IMR-90 (cell line): ENCODE measurements around the gene TERB1.

Source experiments
- BHLHE40 ChIP-seq: fragments of 150-350 bp; IDR thresholded peaks from 2 replicates; pipeline ENCODE4 v1.6.1; 2016; ENCODE audit warnings: mild to moderate bottlenecking, low read depth, low read length
- CEBPB ChIP-seq: IDR thresholded peaks from 2 replicates; pipeline ENCODE4 v1.6.1; 2012; ENCODE audit warnings: low read depth, low read length, improper control_type of control experiment
- CTCF ChIP-seq: conservative IDR thresholded peaks from 2 replicates; pipeline ENCODE4 v1.5.1; 2012; ENCODE audit warnings: mild to moderate bottlenecking, low read depth, low read length, improper control_type of control experiment
- ELK1 ChIP-seq: fragments of 150-350 bp; IDR thresholded peaks from 2 replicates; pipeline ENCODE4 v1.6.1; 2016; ENCODE audit warnings: low read depth, mild to moderate bottlenecking, low read length, moderate library complexity, borderline replicate concordance
- MAFK ChIP-seq: IDR thresholded peaks from 2 replicates; pipeline ENCODE4 v1.6.1; 2012; ENCODE audit warnings: low read depth, low read length, improper control_type of control experiment
- MXI1 ChIP-seq: IDR thresholded peaks from 2 replicates; pipeline ENCODE4 v1.6.1; 2012; ENCODE audit warnings: low read depth, mild to moderate bottlenecking, low read length, moderate library complexity, borderline replicate concordance
- POLR2A ChIP-seq: IDR thresholded peaks from 2 replicates; pipeline ENCODE4 v1.6.1; 2012; ENCODE audit warnings: mild to moderate bottlenecking, low read depth, low read length
- RCOR1 ChIP-seq: IDR thresholded peaks from 2 replicates; pipeline ENCODE4 v1.6.1; 2012; ENCODE audit warnings: mild to moderate bottlenecking, low read length, improper control_type of control experiment; ENCODE audit not compliant: insufficient replicate concordance
- RFX5 ChIP-seq: IDR thresholded peaks from 2 replicates; pipeline ENCODE4 v1.8.0; 2012; ENCODE audit warnings: low read depth, mild to moderate bottlenecking, low read length, moderate library complexity
- SMC3 ChIP-seq: fragments of 150-350 bp; IDR thresholded peaks from 2 replicates; pipeline ENCODE4 v1.6.1; 2016; ENCODE audit warnings: low read depth, mild to moderate bottlenecking, antibody characterized with exemption, low read length, moderate library complexity
- USF2 ChIP-seq: fragments of 150-350 bp; IDR thresholded peaks from 2 replicates; pipeline ENCODE4 v1.6.1; 2017; ENCODE audit warnings: mild to moderate bottlenecking, antibody characterized with exemption, low read length, low read depth

- TF ChIP-seq CTCF (peak; percentile 59), RCOR1 (no peak), MXI1 (no peak), MAFK (no peak), CEBPB (no peak), POLR2A (no peak), ELK1 (no peak), BHLHE40 (no peak), USF2 (no peak), SMC3 (peak; percentile 42), RFX5 (no peak)
Measured at GRCh38 chr16:66728117-66728787, 73.1 kb downstream of the TERB1 start.
